Testis (tissue), 3 donors: ENCODE results near the gene SDHAF3. TPM values are rescaled to one million over a fixed set of nuclear protein-coding genes. Genes with fewer than 3 reads are reported as not detected.

Source experiments
- DNase-seq: peaks from one replicate; pipeline ENCODE4 v3.0.0-alpha.2; 2019
- H3K27ac ChIP-seq, 2 donors: fragments of 200-600 bp; sonication (generic); one replicate each; pipeline ENCODE4 v1.5.1; 2019
- H3K27me3 ChIP-seq: fragments of 200-600 bp; sonication (generic); one replicate; pipeline ENCODE4 v1.5.1; 2019
- H3K36me3 ChIP-seq: fragments of 200-600 bp; sonication (generic); one replicate; pipeline ENCODE4 v1.5.1; 2017; ENCODE audit warnings: low read depth; ENCODE audit errors: missing control alignments
- H3K4me1 ChIP-seq: fragments of 200-600 bp; sonication (generic); one replicate; pipeline ENCODE4 v1.5.1; 2019
- H3K4me3 ChIP-seq, 2 donors: fragments of 200-600 bp; sonication (generic); one replicate each; pipeline ENCODE4 v1.5.1; 2017 to 2019
- H3K9me3 ChIP-seq: fragments of 200-600 bp; sonication (generic); one replicate; pipeline ENCODE4 v1.5.1; 2017
- CTCF ChIP-seq, 3 experiments: fragments of 450-650 bp in 2 of 3; fragments of 200-600 bp in 1 of 3; sonication (generic) in 1 of 3; IDR thresholded peaks; one replicate each; pipeline ENCODE4 v1.5.1; 2016 to 2019; ENCODE audit warnings: antibody characterized with exemption in 3 of 3, mild to moderate bottlenecking in 2 of 3, moderate library complexity in 1 of 3
- POLR2A ChIP-seq: fragments of 450-650 bp; IDR thresholded peaks from one replicate; pipeline ENCODE4 v1.6.1; 2017; ENCODE audit warnings: antibody characterized with exemption, mild to moderate bottlenecking, moderate library complexity
- WGBS, 2 donors: methylation state at CpG; one replicate each; pipeline ENCODE4 v1.1.5; 2018; 5-methylcytosine and 5-hydroxymethylcytosine counted together
- intact Hi-C: fragments of 100-400 bp; cut with DNase I; formaldehyde crosslinking; loops from one replicate; pipeline ENCODE4 v1.15.1; 2023; ENCODE audit warnings: low total_unique reads
- polyA plus RNA-seq: library from polyadenylated mRNA; stranded (reverse); fragments of 350-450 nt; fragmentation: Illumina TruSeq; extraction: RNeasy Lipid Tissue Mini Kit (QIAGEN cat#74804); gene quantifications from one replicate; pipeline ENCODE4 v1.2.3, GENCODE V29; 2014; ENCODE audit warnings: low read depth, low replicate concordance; ENCODE audit not compliant: insufficient read depth
- total RNA-seq, 2 donors: library from RNA; depleted of rRNA; stranded (reverse); fragments of >200 nt; gene quantifications; one replicate each; pipeline ENCODE4 v1.2.3, GENCODE V29; 2016

SDHAF3 gene
- total and polyA plus RNA-seq, 3 donors from 2014 or later = 17.1 to 28.6 (median 24.4) TPM

- no peaks in the 10 kb centered on the region for H3K36me3 ChIP-seq
- TF ChIP-seq CTCF (IDR thresholded peaks at IDR 0.05) (peak; percentile 31 to 58 (median 45)), POLR2A (no peak)
- H3K4me1 ChIP-seq = no peaks in the 10 kb centered on the region
- intact Hi-C loops = no loop called here
- H3K9me3 ChIP-seq = no peaks in the 10 kb centered on the region
- H3K27ac ChIP-seq = no peak overlapping the region
- H3K27me3 ChIP-seq = no peaks in the 10 kb centered on the region
- peak; percentile 88 for DNase-seq
- no peak overlapping the region for H3K4me3 ChIP-seq
- WGBS, 2 donors = 33 to 39% methylated on average over 8 of the region's 8 CpGs
These were observed 12.7 kb upstream of the SDHAF3 start for GRCh38 chr7:97104719-97105238.

- TF ChIP-seq POLR2A (no peak), CTCF (IDR thresholded peaks at IDR 0.05) (no peak)
- no peak for DNase-seq
- H3K36me3 ChIP-seq = no peaks in the 10 kb centered on the region
- H3K4me1 ChIP-seq = no peaks in the 10 kb centered on the region
- no peaks in the 10 kb centered on the region for H3K9me3 ChIP-seq
- intact Hi-C loops = no loop called here
- 80 to 84% methylated on average over 2 of the region's 2 CpGs for WGBS, 2 donors
- no peak overlapping the region for H3K4me3 ChIP-seq
- no peaks in the 10 kb centered on the region for H3K27me3 ChIP-seq
- no peak overlapping the region for H3K27ac ChIP-seq
These were observed 10.2 kb upstream of the SDHAF3 start for GRCh38 chr7:97107192-97107800.

GRCh38 chr7:97116308-97116707 is 1.2 kb upstream of the SDHAF3 start:
- Histone ChIP-seq H3K4me3 (peak overlapping the region; percentile 77 to 79), H3K9me3 (no peaks in the 10 kb centered on the region), H3K27me3 (no peaks in the 10 kb centered on the region), H3K27ac (peak overlapping the region; percentile 39 to 80), H3K4me1 (no peaks in the 10 kb centered on the region), H3K36me3 (no peaks in the 10 kb centered on the region)
- intact Hi-C loops = no loop called here
- WGBS, 2 donors = 58 to 73% methylated on average over 5 of the region's 5 CpGs
- DNase-seq = peak; percentile 42
- TF ChIP-seq POLR2A = no peak
- no peak for TF ChIP-seq CTCF (IDR thresholded peaks at IDR 0.05)

- TF ChIP-seq POLR2A (no peak), CTCF (IDR thresholded peaks at IDR 0.05) (no peak)
- H3K4me3 ChIP-seq = peak overlapping the region; percentile 77 to 79
- no peaks in the 10 kb centered on the region for H3K4me1 ChIP-seq
- peak overlapping the region; percentile 39 to 80 for H3K27ac ChIP-seq
- DNase-seq = peak; percentile 20
- H3K9me3 ChIP-seq = no peaks in the 10 kb centered on the region
- 39 to 51% methylated on average over 9 of the region's 9 CpGs for WGBS, 2 donors
- intact Hi-C loops = no loop called here
- no peaks in the 10 kb centered on the region for H3K36me3 ChIP-seq
- no peaks in the 10 kb centered on the region for H3K27me3 ChIP-seq
These were observed 495 bp upstream of the SDHAF3 start for GRCh38 chr7:97117035-97117371.
